Measurements from ENCODE around the gene TCAIM.
A peak's percentile ranks its signal among the peaks of the same experiment; 100 is the strongest.
"Not testable (repeated sequence)": the region's sequence is repeated elsewhere in the genome, so short reads cannot be mapped to it uniquely, and the experiment has no call there.

The TCAIM gene

DNA sequence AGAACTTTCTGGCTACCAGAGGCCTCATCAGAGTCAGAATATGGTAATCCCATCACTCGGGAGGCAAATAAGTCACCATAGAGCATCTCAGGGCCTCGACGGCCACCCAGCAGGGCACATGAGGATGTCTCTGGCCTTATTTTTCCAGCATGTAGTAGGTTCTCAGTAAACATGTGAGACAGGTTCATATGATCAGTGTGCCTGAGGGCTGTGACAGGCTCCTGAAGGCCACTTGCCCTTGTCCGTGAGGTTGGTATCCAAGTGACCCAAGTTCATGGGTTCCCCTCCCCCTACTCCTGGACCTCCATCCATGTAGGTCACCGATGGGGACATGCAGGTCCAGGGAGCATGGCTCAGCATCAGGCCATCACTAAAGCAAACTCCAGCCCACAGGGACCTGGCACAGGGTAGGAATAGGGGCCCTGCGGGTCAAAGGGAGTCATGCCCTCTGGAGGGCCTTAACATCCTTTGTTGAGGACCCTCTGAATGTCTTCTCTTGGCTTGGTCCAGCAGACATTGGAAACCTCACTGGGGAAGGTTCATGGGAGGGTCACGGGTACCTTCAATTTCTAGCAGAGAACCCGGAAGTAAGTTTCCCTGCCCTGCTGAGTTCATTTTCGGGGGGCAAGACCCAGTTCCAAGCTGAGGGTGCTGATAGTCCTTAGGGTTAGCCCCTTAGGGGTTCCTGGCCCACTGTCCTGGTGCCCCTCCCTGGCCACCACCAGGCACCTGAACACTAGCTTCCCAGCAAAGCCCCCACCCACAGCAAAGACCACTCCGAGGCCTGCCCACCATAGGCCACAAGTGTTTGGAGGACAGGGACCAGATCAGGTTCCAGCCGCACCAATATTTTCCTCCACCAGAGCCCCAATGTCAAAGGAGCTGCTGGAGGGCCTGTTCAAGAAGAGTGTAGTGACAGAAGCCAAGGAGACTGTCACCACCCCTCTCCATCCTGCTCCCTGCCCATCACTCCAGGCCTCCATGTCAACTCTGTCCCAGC is 77.8 kb downstream of the TCAIM start:
- DNase-seq (ENCODE audit: low read depth), result no peak

DNA sequence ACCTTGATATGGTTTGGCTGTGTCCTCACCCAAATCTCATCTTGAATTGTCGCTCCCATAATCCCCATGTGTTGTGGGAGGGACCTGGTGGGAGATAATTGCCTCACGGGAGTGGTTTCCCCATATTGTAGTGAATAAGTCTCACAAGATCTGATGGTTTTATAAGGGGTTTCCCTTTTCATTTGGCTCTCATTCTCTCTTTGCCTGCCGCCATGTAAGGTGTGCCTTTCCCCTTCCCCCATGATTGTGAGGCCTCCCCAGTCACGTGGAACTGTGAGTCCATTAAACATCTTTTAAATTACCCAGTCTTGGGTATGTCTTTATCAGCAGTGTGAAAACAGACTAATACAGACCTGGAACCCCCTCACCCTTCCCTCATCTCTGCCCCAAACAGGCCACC is 79.6 kb downstream of the TCAIM start:
- DNase-seq (ENCODE audit: low read depth), result not testable (repeated sequence)

DNA sequence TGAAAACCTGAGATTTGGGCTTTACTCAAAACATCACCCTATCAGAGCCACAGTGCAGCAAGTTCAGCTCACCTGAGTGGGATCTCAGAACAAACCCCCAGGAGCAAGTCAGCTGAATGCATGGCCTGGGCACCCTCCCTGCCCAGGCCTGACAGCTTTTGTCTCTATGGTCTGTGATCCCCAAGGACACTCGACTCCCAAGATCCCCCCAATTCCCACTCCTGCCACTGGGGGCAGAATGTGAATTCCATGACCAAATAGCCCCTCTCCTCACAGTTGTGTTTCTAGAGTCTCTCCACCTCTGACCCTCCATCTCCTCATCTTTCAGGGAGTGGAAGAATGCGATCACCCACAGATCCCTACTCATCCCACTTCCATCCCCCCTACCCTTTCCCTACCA is 80.0 kb downstream of the TCAIM start:
- DNase-seq (ENCODE audit: low read depth), result no peak

DNA sequence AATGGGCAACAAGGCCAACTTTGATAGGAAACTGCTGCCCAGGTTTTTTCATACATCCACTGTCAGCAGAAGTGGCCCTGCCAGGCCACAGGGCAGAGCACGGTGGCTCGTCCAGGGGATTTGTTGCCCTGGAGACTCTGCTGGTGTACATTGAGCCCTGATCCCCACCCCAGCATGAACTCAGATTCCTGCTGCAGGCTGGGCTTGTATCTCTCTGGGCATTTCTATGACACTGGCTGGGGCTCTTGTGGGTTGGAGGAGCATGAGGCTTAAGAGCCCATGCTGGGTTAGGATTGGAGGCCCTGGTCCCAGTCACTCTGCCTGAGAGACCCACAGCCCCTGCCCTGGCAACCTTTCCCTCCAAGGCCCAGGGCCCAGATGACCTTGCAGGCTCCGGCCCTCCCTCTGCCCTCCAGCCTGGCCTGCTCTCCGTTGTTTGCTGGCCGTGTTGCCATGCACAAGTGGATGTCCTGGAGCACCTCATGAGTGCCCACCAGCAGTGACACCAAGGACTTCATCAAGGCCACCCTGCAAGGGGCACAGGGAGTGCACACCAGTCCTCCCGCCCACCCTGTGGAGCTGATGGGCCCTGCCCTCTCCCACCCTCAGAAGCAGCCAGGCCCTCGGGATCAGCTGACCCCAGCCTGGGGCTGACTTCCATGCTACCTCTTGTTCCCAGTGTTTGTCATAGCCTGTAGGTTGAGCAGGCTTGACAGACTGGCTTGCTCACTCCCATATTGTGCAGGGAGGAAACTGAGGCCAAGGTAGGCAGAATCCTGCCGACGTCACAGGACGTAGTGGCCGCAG is 80.8 kb downstream of the TCAIM start:
- DNase-seq (ENCODE audit: low read depth), result no peak

DNA sequence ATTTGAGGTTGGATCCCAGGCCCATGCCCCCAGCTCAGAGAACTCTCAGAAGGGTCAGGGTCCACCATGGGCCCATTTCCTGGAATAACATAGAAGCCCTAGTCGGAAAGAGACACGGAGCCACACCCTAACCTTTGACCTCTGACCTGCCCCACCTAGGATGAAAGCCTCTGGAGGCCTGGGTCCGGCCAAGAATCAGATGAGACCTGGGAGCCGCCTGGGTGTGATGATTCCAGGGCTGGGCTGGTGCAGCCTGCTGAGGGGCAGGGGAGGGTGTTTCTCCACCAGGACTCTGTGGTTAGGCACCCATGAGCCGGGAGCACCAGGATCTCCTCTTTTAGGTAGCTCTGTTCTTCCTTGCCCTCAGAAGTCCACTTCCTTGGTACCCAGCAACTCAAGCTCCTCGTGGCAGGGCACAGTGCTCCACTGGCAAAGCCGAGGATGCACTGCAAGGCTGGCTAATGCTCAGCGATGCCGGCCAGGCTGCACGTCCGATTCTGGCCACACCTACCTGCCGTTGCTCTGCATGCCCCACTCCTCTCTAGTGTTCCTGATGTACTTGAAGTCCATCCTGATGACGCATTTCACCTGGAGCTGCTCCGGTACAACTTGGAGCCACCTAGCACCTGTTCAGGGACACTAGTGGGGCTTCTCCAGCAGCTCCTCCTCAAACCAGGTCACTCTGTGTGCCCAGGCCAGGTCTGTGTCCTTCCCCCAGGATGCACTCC is 81.5 kb downstream of the TCAIM start:
- DNase-seq (ENCODE audit: low read depth), result no peak

DNA sequence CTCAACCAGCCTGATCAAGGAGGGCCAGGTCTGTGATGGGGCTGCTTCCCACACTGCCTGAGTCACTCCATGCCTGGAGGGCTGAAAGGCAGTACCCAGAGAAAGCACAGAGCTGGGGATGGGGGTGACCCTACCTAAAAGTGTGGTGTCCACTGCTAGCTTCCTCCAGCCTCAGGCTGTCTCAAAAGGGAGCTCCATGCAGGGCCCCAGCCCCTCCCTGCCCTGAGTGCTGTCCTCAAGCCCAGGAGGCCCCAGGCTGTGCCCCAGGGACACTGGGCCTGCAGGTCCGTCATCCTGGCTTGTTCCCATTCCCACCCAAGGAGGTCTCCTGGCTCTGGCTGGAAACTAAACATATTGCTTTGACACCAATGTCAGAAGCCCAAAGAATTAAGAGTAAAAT is 82.1 kb downstream of the TCAIM start:
- no peak for DNase-seq (ENCODE audit: low read depth)

DNA sequence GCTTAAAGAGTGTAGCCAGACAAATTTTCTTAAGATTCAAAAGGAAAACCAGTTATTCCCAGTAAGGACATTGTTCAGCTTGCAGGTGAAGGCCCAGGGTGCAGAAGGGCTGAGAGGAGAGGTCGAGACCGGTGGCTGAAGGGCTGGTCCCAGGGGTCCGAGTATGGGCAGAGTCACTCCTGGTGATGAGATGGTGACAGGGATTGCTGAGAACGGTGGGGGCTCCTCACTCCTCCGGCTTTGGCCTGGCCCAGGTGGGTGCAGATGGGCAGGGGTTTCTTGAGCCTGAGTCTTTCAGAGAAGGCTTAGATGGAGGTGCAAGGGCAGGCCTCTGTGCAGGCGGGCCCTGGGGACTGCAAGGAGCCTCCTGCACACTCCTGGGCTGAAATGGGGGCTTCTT is 82.7 kb downstream of the TCAIM start:
- no peak for DNase-seq (ENCODE audit: low read depth)

DNA sequence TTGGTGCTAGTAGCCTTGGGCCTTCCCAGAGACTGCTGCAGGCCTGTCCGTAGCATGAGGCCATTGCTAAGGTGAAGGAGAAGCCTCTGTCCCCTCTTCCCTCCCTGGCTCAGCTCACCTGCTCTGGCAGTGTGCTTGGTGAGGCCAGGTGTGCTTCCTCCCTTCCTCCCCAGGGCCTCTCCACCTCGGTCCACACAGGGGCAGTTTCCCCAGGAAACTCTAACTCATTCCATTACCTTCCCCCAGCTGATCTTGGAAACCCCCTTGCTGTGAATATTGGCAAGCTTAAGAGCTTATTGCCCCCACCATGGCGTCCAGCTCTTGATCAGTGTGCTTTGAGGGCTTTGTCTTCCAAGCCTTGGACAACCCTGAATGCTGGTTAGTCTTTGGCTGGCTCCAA is 86.2 kb downstream of the TCAIM start:
- DNase-seq (ENCODE audit: low read depth), result no peak

DNA sequence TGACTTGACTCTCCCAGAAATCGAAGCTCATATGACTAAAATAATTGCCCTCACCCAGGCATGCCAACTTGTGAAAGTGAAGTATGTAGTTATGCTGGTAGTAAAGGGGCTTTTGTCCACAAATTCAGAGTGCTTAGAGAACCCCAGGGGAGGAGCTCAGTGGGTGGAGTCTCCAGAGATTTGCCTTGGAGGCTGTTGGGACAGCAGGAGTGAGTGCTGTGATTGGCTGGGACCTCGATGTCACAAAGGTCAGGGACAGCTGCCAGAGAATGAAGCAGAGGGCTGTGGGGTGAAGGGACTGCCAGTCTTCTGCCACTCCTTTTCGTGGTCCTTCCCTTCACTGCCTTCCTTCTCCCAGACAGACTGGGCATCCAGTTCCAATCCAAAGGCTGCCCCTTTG is 89.1 kb downstream of the TCAIM start:
- DNase-seq (ENCODE audit: low read depth), result no peak

DNA sequence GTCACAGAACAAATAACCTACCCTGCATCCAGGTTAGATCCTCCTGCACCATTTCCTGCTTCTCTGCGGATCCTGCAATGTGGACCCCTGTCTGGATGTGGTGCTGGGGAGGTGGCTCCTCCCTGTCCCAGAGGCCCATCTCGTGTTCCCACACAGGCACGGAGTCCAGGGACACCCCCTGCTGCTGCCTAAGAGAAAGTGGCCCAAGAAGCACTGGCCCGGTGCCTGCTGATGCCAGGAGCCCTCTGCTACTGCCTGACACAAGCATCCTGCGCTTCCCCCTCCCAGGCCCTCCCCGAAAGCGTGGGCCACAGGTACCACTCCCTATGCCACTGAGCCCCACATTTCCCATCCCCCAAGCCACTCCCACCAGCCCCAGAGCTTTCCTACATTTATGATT is 90.3 kb downstream of the TCAIM start:
- no peak for DNase-seq (ENCODE audit: low read depth)

DNA sequence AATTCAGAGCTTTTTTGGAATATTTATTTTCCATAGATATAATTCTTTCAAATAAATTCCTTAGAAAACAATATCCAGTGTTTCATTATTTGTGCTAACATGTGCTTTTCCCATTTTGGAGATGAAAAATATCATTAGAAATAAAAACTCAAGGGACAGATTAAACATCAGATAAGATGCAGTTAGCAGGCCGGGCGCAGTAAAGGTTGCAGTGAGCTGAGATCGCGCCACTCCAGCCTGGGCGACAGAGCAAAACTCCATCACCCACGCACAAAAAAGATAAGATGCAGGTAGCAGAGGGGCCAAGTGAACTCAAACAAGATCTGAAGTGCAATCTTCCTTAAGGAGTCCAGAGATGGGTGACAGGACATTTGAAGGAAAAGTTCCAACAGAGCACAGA is 90.9 kb downstream of the TCAIM start:
- no peak for DNase-seq (ENCODE audit: low read depth)

DNA sequence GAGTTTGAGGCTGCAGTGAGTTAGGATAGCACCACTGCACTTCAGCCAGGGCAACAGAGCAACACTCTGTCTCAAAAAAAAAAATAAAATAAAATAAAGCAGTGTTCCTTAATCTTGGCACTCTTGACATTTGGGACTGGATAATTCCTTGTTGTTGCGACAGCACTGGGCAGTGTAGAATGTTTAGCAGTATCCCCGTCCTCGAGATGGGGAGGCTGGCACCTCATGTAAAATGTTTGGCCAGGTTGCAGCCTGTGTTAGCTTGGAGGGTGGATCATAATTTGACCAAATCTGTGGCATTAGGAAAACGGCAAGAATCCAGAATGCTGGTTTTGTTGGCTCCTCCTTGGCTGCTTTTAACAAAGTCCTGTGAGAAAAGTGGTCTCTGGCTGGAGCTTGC is 91.9 kb downstream of the TCAIM start:
- DNase-seq (ENCODE audit: low read depth), result no peak

DNA sequence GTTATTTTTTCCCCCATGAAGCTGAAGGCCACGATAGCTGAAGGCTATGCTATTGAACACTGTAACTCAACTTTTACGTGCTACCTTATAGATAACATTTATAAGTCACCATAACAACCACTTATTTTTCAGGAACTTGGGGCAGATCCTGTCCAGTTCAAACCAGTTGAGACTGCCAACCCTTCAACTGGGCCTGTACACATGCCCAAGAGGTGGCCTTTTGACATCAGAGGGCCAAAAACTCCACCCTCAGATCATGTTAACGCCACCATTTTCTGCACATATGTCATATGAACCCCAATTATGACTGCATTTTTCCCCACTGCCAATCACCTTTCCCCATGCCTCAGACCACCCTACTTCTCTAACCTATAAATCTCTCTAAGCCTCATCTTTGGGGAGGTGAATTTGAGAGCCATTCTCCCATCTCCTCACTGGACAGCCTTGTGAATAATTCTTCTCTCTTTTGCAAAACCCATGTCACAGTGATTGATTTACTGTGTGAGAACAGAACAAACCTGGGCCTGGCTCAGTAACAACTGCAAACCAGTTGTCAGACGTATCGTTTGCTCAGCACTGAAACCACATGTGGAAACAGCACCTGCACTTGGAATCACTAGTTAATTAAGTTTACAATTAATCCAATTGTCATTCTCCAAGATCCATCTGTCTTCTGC is 96.4 kb downstream of the TCAIM start:
- no peak for DNase-seq (ENCODE audit: low read depth)

DNA sequence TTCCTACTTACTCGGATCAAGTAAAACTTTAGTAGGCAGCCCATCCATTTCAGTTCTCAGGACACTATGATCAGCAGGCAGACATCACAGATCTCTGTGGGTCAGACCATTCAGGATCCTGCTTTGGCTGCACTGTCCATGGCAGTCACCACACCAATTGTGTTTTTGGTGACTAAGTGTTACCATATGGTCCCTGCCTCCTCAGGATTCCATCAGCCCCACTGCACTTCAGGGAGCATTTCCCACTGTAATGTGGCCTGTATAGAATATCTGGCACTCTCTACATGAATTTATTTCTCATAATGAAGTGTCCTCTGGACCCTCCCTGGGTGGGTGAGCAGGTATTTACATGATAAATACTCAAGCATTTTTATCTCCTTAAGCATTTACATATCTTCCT is 97.6 kb downstream of the TCAIM start:
- no peak for DNase-seq (ENCODE audit: low read depth)

DNA sequence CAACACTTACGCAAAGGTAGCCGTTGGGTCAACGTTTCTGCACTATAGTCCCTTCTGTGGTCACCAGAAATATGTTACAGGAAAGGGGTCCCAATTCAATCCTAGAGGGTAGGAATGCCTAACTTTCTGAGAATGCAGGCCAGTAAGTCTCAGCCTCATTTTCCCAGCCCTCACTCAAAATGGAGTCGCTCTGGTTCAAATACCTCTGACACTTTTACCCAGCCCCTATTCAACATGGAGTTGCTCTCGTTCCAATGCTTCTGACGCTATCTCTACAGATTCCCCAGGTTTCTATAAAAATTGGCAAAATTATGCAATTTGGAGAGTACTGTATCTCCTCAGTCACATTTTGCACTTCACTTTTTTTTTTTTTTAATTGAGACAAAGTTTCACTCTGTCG is 99.2 kb downstream of the TCAIM start:
- DNase-seq (ENCODE audit: low read depth), result no peak

DNA sequence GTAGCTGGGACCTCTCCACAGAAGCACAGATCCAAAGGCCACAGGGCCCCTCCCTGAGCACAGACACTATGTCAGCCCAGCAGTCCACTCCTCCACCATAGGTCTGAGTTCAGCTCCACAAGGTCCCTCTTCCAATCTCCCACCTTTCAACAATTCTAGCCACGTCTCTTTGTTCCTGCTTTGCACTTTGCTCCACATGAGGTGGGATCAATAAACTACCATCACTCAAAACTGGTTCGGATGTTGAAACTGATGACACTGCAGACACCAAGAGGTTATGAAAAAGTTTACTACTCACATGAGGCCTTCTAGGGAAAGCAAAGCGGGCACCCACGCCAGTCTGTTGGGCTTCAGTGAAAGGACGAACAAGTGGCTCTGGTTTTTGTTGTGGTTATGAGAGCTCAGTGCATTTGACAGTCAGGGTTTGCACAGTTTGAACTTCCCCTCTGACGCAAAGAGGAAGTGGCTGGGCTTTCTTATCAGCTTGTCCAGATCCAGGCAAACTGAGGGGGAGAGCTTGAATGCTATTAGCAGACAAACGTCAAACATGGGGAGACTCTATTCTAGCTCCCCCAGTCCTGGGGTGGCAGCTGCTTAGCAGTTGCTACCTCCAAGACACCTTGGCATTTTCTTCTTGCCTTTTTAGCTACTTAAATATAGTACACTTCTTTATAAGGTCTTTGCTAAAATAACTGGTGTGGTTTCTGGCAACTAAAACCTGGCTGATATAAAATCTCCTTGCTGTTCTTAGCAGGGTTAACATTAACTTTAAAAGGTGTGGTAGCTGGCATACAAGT is 101.1 kb downstream of the TCAIM start:
- peak; percentile 26 for DNase-seq (ENCODE audit: low read depth)

DNA sequence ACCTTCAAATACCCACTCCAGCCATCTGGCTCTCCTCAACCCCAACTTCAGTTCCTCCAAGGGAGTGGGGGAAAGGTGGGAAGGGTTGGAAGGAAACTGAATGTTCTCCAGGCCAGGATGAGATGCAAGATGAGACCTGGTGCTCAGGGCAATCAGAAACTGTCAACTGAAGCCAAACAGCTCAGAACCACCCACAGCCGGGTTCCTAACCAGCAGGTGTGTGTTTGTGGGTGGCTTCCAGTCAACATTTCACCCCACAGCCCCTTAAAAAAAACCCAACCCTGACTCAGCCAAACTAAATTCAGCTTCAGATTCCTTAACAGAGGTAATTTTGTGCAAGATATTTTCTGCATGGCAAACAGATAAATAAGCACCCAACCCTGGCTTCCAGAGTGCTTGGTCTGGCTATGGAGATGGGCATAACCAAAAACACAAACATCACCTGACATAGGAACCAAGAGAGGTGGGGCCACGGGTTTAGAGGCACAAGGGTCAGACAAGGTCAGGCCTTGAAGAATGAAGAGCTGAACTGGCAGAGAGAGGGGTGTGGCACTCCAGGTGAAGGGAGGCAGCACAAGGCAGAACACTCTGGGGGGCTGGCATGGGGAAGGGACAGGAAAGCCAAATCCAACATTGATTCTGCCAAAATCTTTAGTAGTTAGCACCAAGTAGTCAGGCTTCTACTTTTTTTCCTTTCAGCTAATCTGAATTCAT is 104.2 kb downstream of the TCAIM start:
- DNase-seq (ENCODE audit: low read depth), result no peak

DNA sequence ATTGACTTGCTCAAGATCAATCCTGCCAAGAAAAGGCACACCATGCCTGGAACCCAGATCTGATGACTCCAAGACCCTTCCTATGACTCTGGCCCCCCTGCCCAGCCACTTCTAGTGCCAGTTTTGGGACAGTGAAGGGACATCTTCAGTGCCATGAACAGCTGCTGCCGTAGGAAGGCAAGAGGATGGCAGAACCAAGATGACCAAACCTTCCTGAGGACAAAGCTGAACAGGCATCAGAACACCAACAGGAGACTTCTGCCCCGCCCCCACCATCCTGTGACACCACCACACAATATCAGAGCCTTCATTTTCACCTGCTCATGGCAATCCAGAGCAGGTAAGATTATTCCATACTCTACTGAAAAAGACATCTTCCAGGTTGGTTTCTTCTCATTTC is 105.9 kb downstream of the TCAIM start:
- DNase-seq (ENCODE audit: low read depth), result no peak

DNA sequence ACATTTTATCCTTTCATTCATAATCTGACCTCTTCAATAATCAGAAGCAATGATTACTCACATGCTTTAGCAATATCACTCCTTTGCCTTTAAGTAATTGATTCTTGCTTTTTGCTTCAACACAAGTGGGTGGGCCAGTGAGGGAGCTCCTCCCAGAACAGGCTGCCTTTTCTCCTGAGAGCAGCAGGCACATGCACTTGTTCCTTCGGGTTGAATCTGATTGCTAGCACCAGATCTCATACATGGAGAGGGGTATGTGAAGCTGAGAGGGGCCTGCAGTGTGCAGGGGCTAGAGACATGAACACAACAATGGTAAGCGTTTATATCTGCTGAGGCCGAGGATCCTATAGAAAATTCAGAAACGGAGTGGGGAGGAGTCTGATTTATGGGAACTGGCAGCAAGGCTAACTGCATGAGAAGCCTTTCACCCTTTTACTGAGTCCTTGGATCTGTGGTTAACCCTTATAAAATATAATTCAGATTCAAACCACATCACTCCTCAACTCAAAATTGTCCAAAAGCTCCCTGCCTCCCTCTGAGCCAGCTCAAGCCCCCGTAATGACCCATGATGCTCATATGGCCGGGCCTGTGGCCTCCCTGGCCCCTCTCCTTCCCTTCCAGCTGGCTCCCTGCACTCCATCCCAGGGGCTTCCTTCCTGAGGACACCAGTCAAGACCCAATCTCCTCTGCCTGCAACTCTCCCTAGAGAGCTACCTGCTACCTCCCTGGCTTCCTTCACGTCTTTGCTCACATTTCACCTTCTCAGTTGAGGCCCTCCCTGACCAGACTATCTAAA is 106.5 kb downstream of the TCAIM start:
- DNase-seq (ENCODE audit: low read depth), result no peak

DNA sequence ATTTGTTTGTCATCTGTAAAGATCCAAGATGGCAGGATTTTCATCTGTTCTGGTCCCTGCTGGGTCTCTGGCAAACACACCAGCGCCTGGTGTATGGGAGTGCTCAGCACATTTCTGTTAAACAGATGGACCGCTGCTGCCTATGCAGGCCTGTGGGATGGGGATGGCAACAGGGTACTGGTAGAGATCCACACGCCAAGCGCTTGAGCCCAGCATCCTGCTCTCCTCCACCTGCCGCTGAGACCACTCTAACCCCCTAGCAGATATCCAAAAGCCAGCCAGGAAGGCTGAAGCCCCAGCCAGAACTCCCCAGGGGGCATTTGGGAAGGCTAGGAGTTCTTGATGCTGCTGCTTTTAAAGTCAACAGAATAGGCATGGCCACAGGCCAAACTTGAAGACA is 107.2 kb downstream of the TCAIM start:
- no peak for DNase-seq (ENCODE audit: low read depth)

Data from fibroblast of gingiva (primary cell).